GM21619 (cell line): ENCODE results near the gene CHRNG.

ENCODE experiments used
- ATAC-seq: cut with Tn5 transposase; IDR thresholded peaks from one replicate; pipeline ENCODE4 v1.9.1; 2021; ENCODE audit not compliant: unreplicated experiment

The CHRNG gene, protein sequence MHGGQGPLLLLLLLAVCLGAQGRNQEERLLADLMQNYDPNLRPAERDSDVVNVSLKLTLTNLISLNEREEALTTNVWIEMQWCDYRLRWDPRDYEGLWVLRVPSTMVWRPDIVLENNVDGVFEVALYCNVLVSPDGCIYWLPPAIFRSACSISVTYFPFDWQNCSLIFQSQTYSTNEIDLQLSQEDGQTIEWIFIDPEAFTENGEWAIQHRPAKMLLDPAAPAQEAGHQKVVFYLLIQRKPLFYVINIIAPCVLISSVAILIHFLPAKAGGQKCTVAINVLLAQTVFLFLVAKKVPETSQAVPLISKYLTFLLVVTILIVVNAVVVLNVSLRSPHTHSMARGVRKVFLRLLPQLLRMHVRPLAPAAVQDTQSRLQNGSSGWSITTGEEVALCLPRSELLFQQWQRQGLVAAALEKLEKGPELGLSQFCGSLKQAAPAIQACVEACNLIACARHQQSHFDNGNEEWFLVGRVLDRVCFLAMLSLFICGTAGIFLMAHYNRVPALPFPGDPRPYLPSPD

DNA sequence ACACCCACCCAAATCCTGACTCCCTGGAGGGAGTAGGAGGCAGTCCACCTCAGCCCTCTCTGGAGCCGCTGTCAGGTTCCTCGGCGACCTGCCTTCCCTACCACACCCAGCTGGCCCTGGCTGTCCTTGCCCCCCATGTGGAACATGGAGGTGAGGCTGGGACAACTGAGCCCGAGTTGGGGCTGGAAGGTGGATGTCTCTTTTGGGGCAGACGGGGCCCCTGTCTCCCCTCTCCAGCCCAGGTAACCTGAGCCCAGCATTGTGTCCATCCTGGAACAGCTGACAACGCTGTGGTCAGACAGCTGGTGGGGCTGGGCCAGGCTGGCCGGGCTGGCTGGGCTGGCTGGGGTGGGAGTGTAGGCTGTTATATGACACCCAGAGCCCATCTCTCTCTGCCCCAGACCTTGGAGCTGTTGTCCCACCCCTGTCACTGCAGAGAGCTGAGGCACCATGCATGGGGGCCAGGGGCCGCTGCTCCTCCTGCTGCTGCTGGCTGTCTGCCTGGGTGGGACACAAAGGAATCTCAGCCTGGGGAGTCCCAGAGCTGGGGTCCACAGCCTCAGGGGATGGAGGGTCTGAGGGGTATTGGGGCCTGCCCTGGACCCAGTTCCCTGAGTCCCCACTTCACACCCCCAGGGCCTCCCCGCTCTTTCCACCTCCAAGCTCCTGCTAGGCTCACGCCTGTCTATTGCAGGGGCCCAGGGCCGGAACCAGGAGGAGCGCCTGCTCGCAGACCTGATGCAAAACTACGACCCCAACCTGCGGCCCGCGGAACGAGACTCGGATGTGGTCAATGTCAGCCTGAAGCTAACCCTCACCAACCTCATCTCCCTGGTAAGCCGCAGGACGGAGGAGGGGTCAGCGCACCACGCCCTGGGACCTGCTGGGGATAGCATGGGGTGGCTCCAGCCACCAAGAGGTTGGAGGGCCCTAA, at the start of gene CHRNG:
Gene CHRNG (plus strand): TSS at position 395 of the 934 bp plus-strand sequence. CDS start 56 bp downstream, at position 451.
- no peak for ATAC-seq

DNA sequence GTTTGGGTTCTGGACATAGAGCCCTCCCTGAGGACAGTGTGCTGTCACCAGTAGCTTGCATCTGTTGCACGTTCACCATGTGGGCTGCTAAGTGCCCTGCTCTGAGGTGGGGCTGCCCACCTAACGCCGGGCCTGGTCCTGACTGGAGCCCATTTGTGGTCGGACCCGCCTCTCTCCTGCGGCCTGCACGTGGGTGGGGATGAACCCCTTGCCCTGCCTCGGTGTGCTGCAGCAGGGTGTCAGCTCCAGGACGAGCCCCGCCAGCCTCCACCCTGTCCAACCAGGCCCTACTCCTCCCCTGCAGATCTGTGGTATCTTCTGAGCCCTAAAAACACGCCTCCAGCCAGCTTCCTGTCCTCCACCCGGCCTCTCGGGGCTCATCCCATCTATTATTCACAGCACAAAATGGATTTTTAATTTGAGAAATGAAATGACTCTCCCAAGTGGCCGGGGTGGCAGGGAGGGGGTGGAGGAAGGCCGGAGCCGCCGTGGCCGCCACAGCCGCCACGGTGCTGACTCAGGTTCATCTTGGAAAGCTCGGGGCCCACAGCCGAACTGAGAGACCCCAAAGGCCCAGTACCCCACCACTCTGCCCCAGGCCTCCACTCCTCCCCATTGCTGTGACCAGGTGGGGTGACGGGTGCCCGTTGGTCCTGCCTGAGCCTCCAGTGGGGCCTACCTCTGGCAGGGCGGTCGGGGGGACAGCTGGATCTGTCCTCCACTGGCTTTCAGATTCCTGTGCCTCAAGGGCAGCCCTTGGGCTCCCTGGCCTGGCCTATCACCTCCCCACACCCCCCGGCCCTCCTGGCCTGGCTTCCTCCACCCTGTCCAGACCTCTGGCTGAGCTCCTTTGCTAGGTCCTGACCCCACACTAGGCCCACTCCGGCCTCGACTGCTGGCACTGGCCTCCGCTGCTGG, 49.0 kb upstream of the CHRNG start:
- no peak for ATAC-seq

DNA sequence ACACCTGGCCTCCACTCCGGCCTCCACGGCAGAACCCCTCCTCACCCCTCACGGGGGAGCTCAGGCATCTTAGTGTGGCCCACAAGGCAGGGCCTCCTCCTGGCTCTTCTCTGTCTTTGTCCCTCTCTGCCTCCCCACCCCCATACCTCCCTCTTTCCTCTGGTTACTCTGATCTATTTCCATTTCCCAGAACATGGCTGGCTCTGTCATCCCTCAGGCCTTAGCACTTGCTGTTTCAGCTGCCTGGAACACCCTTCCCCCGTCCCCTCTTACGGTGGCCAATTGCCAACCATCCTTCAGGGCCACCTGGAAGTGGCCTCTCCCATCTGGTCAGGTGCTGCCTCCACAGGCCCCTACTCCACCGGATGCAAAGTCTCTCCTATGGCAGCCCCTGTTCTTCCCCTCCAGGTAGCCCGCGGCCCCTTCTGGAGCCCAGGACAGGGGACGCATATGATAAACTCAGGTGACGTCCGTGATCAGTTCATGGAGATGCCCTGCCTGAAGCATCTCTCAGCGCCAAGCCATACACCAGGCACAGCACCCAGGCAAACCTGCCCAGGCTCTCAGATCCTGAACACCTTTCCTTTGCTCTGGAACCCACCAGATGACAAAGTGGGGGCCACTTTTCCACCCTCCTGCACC, 48.2 kb upstream of the CHRNG start:
- ATAC-seq: no peak

DNA sequence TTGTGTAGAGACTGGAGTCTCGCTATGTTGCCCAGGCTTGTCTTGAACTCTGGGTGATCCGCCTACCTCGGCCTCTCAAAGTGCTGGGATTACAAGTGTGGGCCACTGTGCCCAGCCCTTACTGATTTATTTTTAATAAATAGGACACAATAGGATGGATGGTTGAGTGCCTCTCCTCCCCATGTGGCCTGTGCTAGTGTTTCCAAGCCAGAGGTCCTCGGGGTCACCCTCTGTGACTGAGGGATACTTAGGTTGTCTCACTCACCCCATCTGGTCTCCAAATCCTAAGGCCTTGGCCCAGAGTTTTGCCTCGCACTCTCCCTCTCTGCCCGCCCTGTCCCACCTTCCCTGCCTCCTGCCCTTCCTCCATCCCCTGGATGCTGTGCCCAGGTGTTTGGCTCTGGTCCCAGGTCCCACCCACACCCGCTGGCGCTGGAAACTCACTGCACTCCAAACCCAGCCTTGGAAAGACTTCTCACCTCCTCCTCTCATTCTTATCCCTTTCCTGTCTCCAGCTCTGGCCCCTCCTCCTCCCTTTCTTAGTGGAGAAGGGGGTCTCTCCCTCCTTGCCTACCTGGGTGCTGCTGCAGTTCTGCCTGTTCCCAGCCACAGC, 47.1 kb upstream of the CHRNG start:
- no peak for ATAC-seq

DNA sequence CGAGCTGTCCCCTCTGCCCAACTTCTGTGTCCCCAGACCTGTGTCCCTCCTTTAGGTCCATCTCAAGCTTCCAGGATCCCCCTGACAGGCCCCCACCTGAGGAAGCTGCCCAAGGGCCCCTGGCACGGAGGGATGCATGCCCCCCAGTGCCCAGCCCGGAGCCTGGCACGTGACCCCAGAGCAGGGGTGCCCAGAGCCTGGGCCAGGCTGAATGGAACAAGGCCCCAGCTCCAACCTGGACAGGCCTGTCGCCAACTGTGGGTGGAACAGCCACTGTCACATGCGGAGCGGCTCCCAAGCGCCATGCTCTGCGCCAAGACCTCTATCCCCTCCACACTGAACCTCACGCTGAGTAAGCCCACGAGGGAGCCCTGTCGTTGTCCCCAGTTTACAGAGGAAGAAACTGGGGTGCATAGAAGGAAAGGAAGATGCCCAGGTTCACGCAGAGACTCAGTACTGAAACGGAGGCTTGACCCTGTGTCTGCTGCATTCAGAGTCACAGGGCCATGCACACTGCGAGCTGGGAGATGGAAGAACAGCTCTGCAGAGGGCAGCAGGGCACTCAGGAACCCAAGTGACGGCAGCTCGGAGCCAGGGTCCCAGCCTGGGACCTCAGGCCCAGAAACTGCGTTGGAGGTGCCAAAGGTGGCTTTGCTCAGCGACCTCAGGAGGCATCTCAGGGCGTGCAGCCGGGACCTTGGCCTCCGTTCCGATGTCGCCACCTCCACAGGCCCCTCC, 46.4 kb upstream of the CHRNG start:
- ATAC-seq: no peak

DNA sequence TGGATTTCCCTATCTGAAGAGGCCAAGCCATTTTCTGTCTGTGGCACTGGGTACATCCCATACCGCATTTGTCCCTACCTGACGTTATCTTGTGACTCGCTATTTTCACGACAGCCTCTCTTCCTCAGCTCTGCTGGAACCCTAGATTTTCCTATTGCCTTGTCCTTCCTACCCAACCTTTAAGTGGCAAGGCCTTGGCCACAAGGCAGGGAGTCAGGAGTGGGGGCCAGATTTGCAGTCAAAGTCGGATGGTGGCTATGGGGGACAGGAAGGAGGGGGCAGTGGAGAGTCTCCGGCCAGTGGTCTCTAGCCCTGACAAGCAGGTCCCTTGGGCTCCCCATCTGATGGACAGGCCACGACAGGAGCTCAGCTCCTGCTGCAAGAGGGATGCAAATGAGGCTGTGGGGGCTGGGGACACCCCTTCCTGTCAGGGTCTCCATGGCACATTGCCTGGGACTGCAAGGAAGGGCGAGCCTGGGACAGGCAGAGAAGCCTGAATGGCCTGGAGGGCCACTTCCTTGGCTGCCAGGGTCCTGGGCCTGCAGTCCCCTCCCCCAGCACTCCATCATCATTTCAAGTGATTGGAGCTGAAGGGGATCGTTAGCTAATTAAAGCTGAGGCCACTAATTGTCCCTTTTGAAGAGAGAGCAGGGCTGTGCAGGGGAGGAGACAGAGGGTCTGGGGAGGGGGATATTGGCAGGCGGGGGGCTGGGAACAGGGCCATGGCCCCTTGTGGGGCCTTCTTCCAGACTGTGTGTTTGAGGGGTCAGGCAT, 45.6 kb upstream of the CHRNG start:
- ATAC-seq: no peak

DNA sequence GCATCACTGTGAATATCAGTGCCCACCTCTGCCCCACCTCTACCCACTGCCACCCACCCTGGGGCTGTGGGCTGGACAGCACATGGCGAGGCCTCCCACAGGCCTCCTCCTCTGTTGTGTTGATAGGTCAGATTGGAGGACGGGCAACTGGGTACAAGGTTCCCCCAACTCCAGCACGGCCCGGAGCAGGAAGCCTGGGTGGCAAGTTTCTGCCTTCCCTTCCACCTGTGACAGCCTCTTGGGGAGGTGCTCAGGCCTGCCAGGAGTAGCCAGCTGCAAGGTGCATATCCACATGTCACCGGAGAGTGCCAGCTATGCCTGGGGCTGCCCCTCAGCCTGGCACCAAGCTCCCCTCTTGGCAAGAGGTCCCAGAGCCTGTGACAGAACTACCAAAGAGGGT, 45.0 kb upstream of the CHRNG start:
- ATAC-seq: no peak

DNA sequence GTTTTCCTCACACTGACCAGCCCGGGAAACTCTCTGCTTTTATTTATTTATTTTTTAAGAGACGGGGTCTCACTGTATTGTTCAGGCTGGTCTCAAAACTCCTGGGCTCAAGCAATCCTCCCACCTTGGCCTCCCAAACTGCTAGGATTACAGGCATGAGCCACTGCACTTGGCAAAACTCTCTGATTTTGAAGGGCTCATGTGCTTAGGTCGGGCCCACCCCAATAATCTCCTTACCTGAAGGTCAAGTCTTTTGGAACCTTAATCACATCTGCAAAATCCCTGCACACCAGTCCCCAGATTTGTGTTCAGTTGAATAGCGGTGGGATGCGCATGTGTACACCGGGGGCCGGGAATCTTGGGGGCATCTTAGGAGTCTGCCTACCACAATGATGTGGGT, 44.2 kb upstream of the CHRNG start:
- ATAC-seq: no peak

DNA sequence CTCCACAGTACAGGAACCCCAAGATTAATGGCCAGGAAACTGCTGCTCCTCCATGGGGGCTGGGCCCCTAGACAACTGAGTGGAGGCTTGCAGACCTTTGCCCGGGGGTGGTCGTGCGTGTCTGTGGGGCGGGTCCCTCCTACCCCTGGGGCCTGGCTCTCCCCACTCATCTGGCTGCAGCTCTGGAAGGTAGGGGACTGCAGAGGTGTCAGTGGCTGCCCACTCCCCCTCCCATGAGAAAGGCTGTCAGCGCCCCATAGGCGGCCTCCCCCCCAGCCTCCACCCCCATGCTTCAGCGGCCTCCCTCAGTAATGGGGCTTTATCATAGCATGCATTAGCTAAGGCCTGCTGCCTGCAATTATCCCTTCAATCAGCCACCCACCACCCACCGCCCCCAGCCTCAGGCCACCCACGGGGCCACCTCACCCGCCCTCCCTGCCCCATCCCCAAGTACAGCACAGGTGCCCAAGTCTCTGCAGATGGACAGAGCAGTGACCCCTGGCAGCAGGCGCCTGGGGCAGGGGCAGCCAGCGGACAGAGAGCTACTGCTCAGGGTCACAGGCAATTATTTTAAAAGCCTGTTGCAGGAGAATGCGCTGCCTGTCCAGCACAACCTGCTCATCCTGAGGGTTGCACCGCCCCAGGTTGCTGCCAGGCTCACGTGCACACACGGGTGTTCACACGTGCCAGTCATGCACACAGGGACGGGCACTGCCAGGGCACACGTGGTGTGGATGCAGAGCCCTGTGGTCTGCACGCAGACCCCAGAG, 42.8 kb upstream of the CHRNG start:
- ATAC-seq: no peak

DNA sequence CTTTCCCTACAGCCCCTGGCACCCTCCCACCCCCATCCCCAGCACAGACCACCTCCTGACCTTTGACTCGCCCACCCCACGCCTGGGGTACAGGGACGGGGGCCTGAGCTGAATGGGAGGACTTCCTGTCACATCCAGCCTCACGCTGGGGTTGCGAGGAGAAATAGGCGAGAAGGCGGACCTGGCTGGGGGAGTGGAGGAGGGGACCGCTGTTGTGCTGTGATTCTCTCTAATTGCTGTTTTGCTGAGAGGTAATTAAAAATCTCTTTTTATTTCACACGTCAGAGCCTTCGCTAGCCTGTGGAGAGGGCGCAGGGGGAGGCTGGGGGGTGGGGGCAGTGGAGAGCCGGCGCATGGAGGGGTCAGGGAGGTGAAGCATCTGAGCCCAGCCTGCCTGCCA, 42.1 kb upstream of the CHRNG start:
- ATAC-seq: no peak

DNA sequence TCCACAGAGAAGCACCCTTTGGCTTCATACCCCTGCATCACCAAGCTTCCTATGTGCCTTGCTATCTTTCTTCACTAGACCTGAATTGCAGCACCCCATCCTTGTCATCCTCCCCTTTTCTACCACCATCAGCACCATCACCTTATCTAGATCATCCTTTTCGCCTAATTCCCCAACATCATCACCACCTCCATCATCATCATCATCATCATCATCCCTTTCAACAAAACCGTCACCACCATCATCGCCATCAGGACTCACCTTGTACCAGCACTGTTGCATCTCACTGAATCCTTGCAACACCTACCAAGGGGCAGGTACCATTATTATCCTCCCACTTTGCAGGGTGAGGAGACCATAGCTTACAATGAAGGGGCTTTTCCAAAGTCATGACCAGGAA, 41.0 kb upstream of the CHRNG start:
- no peak for ATAC-seq

DNA sequence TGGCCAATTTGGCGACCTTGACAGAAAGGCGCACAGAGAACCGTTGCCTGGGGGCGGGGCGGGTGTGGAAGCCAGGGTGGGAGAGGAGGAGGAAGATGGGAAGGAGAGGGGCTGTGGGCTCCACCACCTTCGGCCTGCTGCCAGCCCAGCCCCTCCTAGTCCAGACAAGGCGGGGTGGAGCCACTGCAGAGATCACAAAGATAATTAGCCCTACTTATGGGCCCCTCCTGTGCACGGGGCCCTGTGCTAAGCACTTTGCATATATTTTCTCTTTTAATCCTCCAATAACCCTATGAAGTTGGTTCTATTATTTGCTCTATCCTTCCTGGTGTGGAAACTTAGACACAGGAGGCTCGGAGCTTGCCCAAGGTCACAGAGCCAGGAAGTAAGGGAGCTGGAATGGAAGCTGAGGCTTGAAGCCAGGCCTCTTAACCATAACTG, 38.1 kb upstream of the CHRNG start:
- ATAC-seq: no peak

DNA sequence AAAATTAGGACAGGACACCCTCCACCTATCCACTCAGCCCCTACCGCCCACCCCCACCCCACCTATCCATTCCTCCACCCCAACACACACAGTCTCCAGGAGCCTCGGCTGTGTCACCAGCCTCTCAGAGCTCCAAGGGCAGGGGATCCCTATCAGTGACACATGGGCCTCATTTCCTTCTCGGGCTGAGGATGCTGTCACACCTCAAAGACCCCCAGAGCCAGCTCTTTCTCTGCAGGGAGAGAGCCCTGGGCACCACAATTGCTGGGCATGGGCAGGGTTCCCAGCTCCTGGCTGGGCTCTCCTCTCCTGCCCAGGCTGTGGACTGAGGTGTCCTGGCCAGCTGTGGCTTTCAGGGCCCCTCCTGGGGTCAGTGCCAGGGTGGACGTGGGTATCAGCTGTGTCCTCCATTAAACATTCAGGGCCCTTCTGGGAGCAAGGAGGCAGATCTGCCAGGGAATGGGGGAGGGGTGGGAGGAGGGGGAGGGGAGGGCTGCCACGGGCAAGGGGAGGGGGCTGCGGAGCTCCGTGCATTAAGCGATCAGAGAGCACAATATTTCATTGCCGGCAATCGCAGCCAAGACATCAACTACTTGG, 37.6 kb upstream of the CHRNG start:
- ATAC-seq: no peak

DNA sequence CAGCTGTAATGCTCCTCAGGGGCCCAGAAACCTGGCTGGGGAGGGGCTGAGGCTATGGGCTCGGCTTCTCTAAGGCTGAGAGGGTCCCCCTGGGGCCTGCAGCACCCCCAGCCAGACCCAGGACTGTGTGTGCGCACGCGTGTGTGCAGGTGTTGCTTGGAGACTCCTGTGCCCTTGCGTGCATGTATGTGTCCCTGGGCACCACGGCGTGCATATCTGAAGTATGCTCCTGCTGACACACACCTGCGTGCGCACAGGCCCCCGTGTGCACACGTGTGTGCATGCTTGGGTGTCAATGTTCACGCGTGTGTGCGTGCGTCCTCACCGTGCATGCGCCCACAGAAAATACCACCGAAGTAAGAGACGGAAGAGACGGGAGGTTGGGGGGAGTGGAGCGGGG, 37.0 kb upstream of the CHRNG start:
- no peak for ATAC-seq

DNA sequence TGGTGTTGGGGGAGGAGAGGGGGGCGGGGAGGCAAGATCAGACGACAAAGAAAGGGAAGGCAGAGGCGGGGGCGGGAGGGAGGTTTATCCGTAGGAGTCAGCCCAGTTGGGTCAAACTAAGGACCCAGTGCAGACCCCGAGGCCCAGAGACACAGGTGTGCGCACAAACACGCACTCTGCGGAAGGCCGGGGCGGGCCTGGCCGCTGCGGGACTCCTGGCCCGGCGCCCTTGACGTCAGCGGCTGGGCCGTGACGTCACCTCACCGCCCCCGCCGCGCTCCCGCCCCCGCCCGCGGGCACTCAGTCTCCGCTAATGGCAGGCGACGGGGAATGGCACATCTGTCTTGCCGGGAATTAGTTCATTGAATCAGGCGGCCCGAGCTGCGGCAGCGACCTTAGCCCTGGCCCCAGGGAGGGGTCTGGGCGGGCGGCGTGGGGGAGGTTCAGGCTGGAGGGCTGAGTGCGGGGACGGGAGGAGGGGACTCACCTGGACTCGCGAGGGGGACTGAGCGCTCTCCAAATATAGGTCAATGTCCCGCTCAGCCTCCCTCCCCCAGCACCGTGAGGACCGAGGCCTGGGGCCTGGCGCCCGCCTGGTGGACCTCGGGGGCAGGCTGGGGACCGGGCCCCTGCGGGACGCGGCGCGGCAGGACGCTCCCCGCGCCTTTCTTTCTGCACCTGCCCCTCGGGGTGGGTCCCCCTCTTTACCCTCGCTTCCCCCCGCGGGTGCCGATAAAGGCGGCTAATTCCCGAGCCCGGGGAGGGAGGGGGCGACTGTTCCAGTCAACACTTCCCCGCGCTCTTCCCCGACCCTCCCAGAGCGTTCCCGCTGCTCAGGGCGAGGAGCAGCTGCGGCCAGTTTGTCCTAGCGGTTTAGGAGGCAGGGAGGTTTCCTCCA, 36.3 kb upstream of the CHRNG start:
- ATAC-seq: no peak

DNA sequence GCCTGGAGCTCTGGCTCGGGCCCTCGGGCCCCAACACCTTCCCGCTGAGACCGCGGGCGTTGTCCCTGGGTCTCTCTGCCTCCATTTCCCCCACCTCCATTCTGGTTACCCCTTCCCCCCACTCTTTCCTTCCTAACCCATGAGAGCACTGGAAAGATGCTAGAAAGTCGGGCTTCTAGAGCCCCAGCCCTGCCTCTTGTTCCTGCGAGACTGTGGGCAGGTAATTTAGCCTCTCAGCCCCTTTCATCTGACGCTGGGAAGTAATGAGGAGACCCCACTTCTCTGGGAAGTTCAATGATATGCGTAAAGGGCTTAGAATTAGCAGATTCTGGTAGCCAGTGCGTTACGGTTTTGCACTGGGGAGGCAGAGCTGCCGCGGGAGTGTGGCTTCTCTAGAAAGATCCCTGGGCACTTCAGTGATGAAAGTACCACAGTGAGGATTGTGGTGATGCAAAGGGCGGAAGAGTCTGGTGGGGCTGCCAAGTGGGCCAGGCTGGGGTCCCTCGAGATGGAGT, 35.6 kb upstream of the CHRNG start:
- no peak for ATAC-seq
